GM12891 (cell line): ENCODE measurements around the gene DIS3L2.

Source experiments
- POLR2A ChIP-seq: IDR thresholded peaks from 2 replicates; pipeline ENCODE4 v1.6.1; 2011; ENCODE audit warnings: low read depth, low read length, control low read depth
- POLR2AphosphoS5 ChIP-seq: IDR thresholded peaks from 2 replicates; pipeline ENCODE4 v1.6.1; 2011; ENCODE audit warnings: low read depth, low read length, control low read depth
- POU2F2 ChIP-seq: IDR thresholded peaks from 2 replicates; pipeline ENCODE4 v1.6.1; 2011; ENCODE audit warnings: low read depth, mild to moderate bottlenecking, control low read depth, low read length, moderate library complexity
- SPI1 ChIP-seq: IDR thresholded peaks from 2 replicates; pipeline ENCODE4 v1.6.1; 2011; ENCODE audit warnings: low read depth, low read length, control low read depth
- TAF1 ChIP-seq: IDR thresholded peaks from 2 replicates; pipeline ENCODE4 v1.6.1; 2011; ENCODE audit warnings: low read depth, low read length, control low read depth

DNA sequence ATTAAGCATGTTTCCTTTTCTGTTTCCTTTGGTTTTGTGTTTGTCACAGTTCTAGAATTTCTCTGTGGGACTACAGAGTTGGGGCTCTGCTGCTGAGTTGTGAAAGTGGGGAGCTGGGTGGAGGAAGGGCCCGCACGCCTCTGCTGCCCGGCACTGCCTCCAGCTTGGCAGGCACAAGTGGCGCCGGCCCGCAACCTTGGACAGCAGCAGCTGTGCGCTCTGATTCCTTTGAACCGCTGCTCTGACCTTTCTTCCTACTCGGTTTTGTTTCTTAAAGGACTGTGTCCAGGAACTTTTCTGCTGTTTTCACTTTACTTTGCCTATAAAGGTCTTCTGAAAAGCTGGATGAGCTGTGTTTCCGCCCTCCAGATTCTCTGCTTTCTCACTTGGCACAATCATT is 279.4 kb downstream of the DIS3L2 start:
- TF ChIP-seq TAF1 (no peak), POLR2A (no peak), POLR2AphosphoS5 (no peak), SPI1 (no peak), POU2F2 (no peak)
